GM20431 (cell line): ENCODE results near the gene WDCP.
"Not testable (repeated sequence)": the region's sequence is repeated elsewhere in the genome, so short reads cannot be mapped to it uniquely, and the experiment has no call there.

Experiments
- in situ Hi-C: fragments of 300-500 bp; cut with MseI, MboI; formaldehyde crosslinking; loops from one replicate; pipeline ENCODE4 v1.15.0; 2020; ENCODE audit warnings: low sequenced_read_pairs; ENCODE audit not compliant: unreplicated experiment

The WDCP gene

GRCh38 chr2:24073816-24074215 lies 26.6 kb upstream of the WDCP start:
- in situ Hi-C loops, result loop anchor here (25.0 kb wide), 1 partner anchor 262 kb away; no protein-coding TSS in a partner anchor

- in situ Hi-C loops, result loop anchor here (25.0 kb wide), 1 partner anchor 260 kb away; no protein-coding TSS in a partner anchor
Observed at GRCh38 chr2:24072259-24072658, 25.1 kb upstream of the WDCP start.

- in situ Hi-C loops, result loop anchor here (25.0 kb wide), 1 partner anchor 253 kb away; no protein-coding TSS in a partner anchor
Observed at GRCh38 chr2:24065341-24065740, 18.1 kb upstream of the WDCP start.

- in situ Hi-C loops, result loop anchor here (25.0 kb wide), 1 partner anchor 246 kb away; no protein-coding TSS in a partner anchor
Observed at GRCh38 chr2:24058564-24059271, 11.5 kb upstream of the WDCP start.

- in situ Hi-C loops, result loop anchor here (25.0 kb wide), 1 partner anchor 243 kb away; no protein-coding TSS in a partner anchor
Observed at GRCh38 chr2:24055750-24056149, 8.6 kb upstream of the WDCP start.

- in situ Hi-C loops, result loop anchor here (25.0 kb wide), 1 partner anchor 242 kb away; no protein-coding TSS in a partner anchor
Observed at GRCh38 chr2:24054366-24055010, 7.3 kb upstream of the WDCP start.

GRCh38 chr2:24052951-24053350 lies 5.8 kb upstream of the WDCP start:
- in situ Hi-C loops, result loop anchor here (25.0 kb wide), 1 partner anchor 241 kb away; no protein-coding TSS in a partner anchor

GRCh38 chr2:24051833-24052232 lies 4.6 kb upstream of the WDCP start:
- in situ Hi-C loops, result loop anchor here (25.0 kb wide), 1 partner anchor 240 kb away; no protein-coding TSS in a partner anchor

- in situ Hi-C loops, result loop anchor here (25.0 kb wide), 1 partner anchor 238 kb away; no protein-coding TSS in a partner anchor
Observed at GRCh38 chr2:24050041-24050979, 3.1 kb upstream of the WDCP start.

- in situ Hi-C loops, result loop anchor here (25.0 kb wide), 1 partner anchor 237 kb away; no protein-coding TSS in a partner anchor
Observed at GRCh38 chr2:24049485-24050021, 2.4 kb upstream of the WDCP start, which contains the start of gene FKBP1B. TSS of gene FKBP1B (plus strand) at chr2:24049741. CDS start at chr2:24049850, 109 bp downstream.

- in situ Hi-C loops, result no loop called here
Observed at GRCh38 chr2:24048769-24049484, 1.7 kb upstream of the WDCP start.

- in situ Hi-C loops, result no loop called here
Observed at GRCh38 chr2:24047703-24048033, 477 bp upstream of the WDCP start.

- in situ Hi-C loops, result no loop called here
Observed at GRCh38 chr2:24046599-24046929, 627 bp downstream of the WDCP start.

- in situ Hi-C loops, result no loop called here
Observed at GRCh38 chr2:24045511-24046508, 1.4 kb downstream of the WDCP start.

- in situ Hi-C loops, result not testable (repeated sequence)
Observed at GRCh38 chr2:24043133-24043532, 4.1 kb downstream of the WDCP start.

- in situ Hi-C loops, result no loop called here
Observed at GRCh38 chr2:24040511-24040910, 6.7 kb downstream of the WDCP start.

- in situ Hi-C loops, result no loop called here
Observed at GRCh38 chr2:24038786-24039499, 8.2 kb downstream of the WDCP start.
